GM06990 (cell line): ENCODE data around the gene TMEM212.
A peak's percentile ranks its signal among the peaks of the same experiment; 100 is the strongest.

ENCODE experiments used
- DNase-seq: peaks from one replicate; pipeline ENCODE4 v3.0.0-alpha.2; 2011; ENCODE audit not compliant: insufficient read length; ENCODE audit errors: extremely low read depth
- H3K27me3 ChIP-seq: replicated peaks from 2 replicates; pipeline ENCODE4 v1.6.0; 2011; ENCODE audit warnings: low read length; ENCODE audit not compliant: control insufficient read depth, insufficient read depth
- H3K36me3 ChIP-seq: 2 replicates; pipeline ENCODE4 v1.5.1; 2011; ENCODE audit warnings: low read length; ENCODE audit not compliant: control insufficient read depth, insufficient read depth
- H3K4me3 ChIP-seq: replicated peaks from 2 replicates; pipeline ENCODE4 v1.5.1; 2011; ENCODE audit warnings: low read depth, mild to moderate bottlenecking, control low read depth, low read length
- CTCF ChIP-seq: IDR thresholded peaks from 2 replicates; pipeline ENCODE4 v1.5.1; 2011; ENCODE audit warnings: low read length, control low read depth, mild to moderate bottlenecking, inconsistent platforms; ENCODE audit not compliant: insufficient read depth, poor library complexity, severe bottlenecking

Gene TMEM212

GRCh38 chr3:171841620-171842000 is 1.5 kb upstream of the TMEM212 start:
- TF ChIP-seq CTCF: no peak
- H3K36me3 ChIP-seq: no peaks in the 10 kb centered on the region

GRCh38 chr3:171844873-171845272 is 1.7 kb downstream of the TMEM212 start:
- no peak for DNase-seq
- TF ChIP-seq CTCF: no peak
- Histone ChIP-seq H3K36me3 (no peaks in the 10 kb centered on the region), H3K27me3 (no peaks in the 10 kb centered on the region), H3K4me3 (no peak overlapping the region)

More at GRCh38 chr3:171841620-171842000, 1.5 kb upstream of the TMEM212 start:
- H3K27me3 ChIP-seq: no peaks in the 10 kb centered on the region
- no peak for DNase-seq
- no peak overlapping the region for H3K4me3 ChIP-seq

- DNase-seq: no peak
- no peaks in the 10 kb centered on the region for H3K36me3 ChIP-seq
- H3K4me3 ChIP-seq: no peak overlapping the region
- H3K27me3 ChIP-seq: no peaks in the 10 kb centered on the region
- TF ChIP-seq CTCF: no peak
These were observed 2.5 kb downstream of the TMEM212 start for GRCh38 chr3:171845481-171846284.

GRCh38 chr3:171846597-171846996 is 3.4 kb downstream of the TMEM212 start:
- no peak overlapping the region for H3K4me3 ChIP-seq
- H3K27me3 ChIP-seq: no peaks in the 10 kb centered on the region
- H3K36me3 ChIP-seq: no peaks in the 10 kb centered on the region
- no peak for TF ChIP-seq CTCF
- DNase-seq: peak; percentile 24

- H3K36me3 ChIP-seq: no peaks in the 10 kb centered on the region
- no peak for TF ChIP-seq CTCF
- DNase-seq: no peak
- H3K4me3 ChIP-seq: no peak overlapping the region
- H3K27me3 ChIP-seq: no peaks in the 10 kb centered on the region
These were observed 4.0 kb downstream of the TMEM212 start for GRCh38 chr3:171847133-171847532.
